ENCODE results near the gene CISH.

CISH gene

DNA sequence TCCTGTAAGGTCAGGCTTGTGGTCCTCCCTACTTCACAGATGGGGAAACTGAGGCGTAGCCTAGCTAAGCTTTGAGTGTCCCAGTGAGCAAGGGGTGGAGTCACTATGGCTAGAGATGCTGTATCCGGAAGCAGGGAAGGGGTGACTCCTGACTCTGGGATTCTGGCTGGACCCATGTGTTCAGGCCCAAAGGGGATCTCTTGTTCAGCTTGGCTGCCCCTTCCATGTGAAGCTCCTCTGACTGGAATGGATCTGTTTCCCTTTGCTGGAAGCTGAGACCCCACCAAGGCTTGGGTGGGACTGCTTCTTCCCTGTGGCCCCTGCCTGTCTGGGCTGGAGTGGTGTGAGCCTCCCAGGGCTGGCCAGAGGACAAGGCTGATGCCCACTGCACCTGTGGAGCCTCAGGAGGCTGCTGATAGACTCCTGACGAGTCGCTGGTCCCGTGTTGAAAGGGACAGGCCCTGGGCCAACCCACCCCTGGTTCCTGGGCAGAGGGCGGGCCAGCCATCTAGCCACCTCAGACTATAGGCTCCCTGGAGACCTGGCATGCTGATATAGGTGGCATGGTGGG lies 6.4 kb upstream of the CISH start:
- H2AFZ ChIP-seq (ENCODE audit: insufficient read depth, low read length, poor library complexity), result no peak overlapping the region
- H3K4me2 ChIP-seq (ENCODE audit: low read length), result peak overlapping the region; percentile 96
- H4K12ac ChIP-seq (ENCODE audit: low read depth, low read length), result no peak overlapping the region

GRCh38 chr3:50617096-50617791 lies 5.7 kb upstream of the CISH start, which contains the start of gene MAPKAPK3:
Gene MAPKAPK3 (plus strand): TSS chr3:50617151. CDS start chr3:50617566, 415 bp downstream.
- Histone ChIP-seq H3K4me1 (ENCODE audit: control insufficient read depth in 1 of 2, insufficient read depth in 2 of 2, low read length in 2 of 2) (peaks cover 7% of the 10 kb centered on the region in 2 experiments), H3K9ac (ENCODE audit: low read length) (peak within 1 kb of the TSS; percentile 72), H3K4me2 (ENCODE audit: low read length) (peak within 1 kb of the TSS; percentile 97), H3K9me3 (ENCODE audit: insufficient read depth, low read depth, low read length) (peaks cover 1% of the 10 kb centered on the region), H2BK12ac (ENCODE audit: low read length) (peak within 1 kb of the TSS; percentile 32), H3K4me3 (ENCODE audit: low read depth, low read length) (peak within 1 kb of the TSS; percentile 77), H3K23ac (ENCODE audit: low read length) (no peak within 1 kb of the TSS), H3K4ac (ENCODE audit: low read depth, low read length) (peak within 1 kb of the TSS; percentile 34), H4K12ac (ENCODE audit: low read depth, low read length) (peak within 1 kb of the TSS; percentile 61), H3K79me2 (ENCODE audit: control insufficient read depth, insufficient read depth, low read length, poor library complexity) (peaks cover 6% of the 10 kb centered on the region), H4K91ac (ENCODE audit: low read depth, low read length) (peak within 1 kb of the TSS; percentile 63), H4K8ac (ENCODE audit: low read depth, low read length) (peak within 1 kb of the TSS; percentile 74), H2AFZ (ENCODE audit: insufficient read depth, low read length, poor library complexity) (peak within 1 kb of the TSS; percentile 82), H3K36me3 (ENCODE audit: control insufficient read depth in 1 of 2, insufficient read depth in 2 of 2, low read length in 2 of 2) (no peaks in the 10 kb centered on the region), H3K27ac (ENCODE audit: low read depth, low read length) (peak within 1 kb of the TSS; percentile 16), H2BK120ac (ENCODE audit: insufficient read depth, low read length, poor library complexity) (peak within 1 kb of the TSS; percentile 48), H3K27me3 (ENCODE audit: insufficient read depth, low read length) (no peaks in the 10 kb centered on the region), H3K18ac (ENCODE audit: low read length) (peak within 1 kb of the TSS; percentile 78), H3K14ac (ENCODE audit: low read length) (peak within 1 kb of the TSS; percentile 63), H2AK5ac (ENCODE audit: low read length) (no peak within 1 kb of the TSS), H3K79me1 (ENCODE audit: low read length) (peaks cover 3% of the 10 kb centered on the region), H2BK5ac (ENCODE audit: low read depth, low read length, poor library complexity) (peak within 1 kb of the TSS; percentile 22)
- WGBS (ENCODE audit: extremely low coverage, insufficient coverage, insufficient read length), result no CpG with 5 or more reads among the region's 58 CpGs
- DNase-seq, result peak in 1 of 2 donors; percentile 39

More for the DNA sequence above, 6.4 kb upstream of the CISH start:
- Histone ChIP-seq H2AK5ac (ENCODE audit: low read length) (no peak overlapping the region), H4K91ac (ENCODE audit: low read depth, low read length) (no peak overlapping the region), H3K27ac (ENCODE audit: low read depth, low read length) (no peak overlapping the region), H2BK12ac (ENCODE audit: low read length) (no peak overlapping the region), H3K79me1 (ENCODE audit: low read length) (peaks cover 3% of the 10 kb centered on the region), H3K14ac (ENCODE audit: low read length) (no peak overlapping the region), H4K8ac (ENCODE audit: low read depth, low read length) (no peak overlapping the region), H3K23ac (ENCODE audit: low read length) (no peak overlapping the region), H3K9me3 (ENCODE audit: insufficient read depth, low read depth, low read length) (peaks cover 1% of the 10 kb centered on the region), H3K27me3 (ENCODE audit: insufficient read depth, low read length) (no peaks in the 10 kb centered on the region), H3K18ac (ENCODE audit: low read length) (no peak overlapping the region), H2BK120ac (ENCODE audit: insufficient read depth, low read length, poor library complexity) (no peak overlapping the region), H3K79me2 (ENCODE audit: control insufficient read depth, insufficient read depth, low read length, poor library complexity) (peaks cover 6% of the 10 kb centered on the region), H3K4ac (ENCODE audit: low read depth, low read length) (no peak overlapping the region), H2BK5ac (ENCODE audit: low read depth, low read length, poor library complexity) (no peak overlapping the region), H3K4me3 (ENCODE audit: low read depth, low read length) (no peak overlapping the region), H3K9ac (ENCODE audit: low read length) (no peak overlapping the region), H3K36me3 (ENCODE audit: control insufficient read depth in 1 of 2, insufficient read depth in 2 of 2, low read length in 2 of 2) (no peaks in the 10 kb centered on the region), H3K4me1 (ENCODE audit: control insufficient read depth in 1 of 2, insufficient read depth in 2 of 2, low read length in 2 of 2) (peaks cover 7% of the 10 kb centered on the region in 2 experiments)
- no CpG with 5 or more reads among the region's 6 CpGs for WGBS (ENCODE audit: extremely low coverage, insufficient coverage, insufficient read length)
- DNase-seq, result no peak

DNA sequence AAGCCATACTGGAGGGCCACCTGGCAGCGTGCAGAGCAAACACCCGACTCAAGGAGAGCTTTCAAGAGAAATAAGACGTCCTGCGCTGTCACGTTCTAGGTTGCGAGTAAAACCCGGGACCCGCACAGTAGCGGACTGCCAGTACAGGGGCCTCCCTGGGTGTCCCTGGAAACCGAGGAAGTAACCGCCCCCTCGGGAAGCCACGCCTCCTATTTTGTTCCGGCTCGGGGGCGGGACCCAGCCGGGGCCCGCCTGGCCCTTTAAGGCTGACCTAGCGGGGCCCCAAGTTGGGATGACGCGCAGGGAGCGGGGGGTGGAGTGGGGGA lies 5.2 kb upstream of the CISH start:
- WGBS (ENCODE audit: extremely low coverage, insufficient coverage, insufficient read length), result no CpG with 5 or more reads among the region's 22 CpGs
- Histone ChIP-seq H3K9ac (ENCODE audit: low read length) (peak overlapping the region; percentile 35), H2BK12ac (ENCODE audit: low read length) (no peak overlapping the region), H3K79me2 (ENCODE audit: control insufficient read depth, insufficient read depth, low read length, poor library complexity) (peaks cover 6% of the 10 kb centered on the region), H4K91ac (ENCODE audit: low read depth, low read length) (no peak overlapping the region), H2BK5ac (ENCODE audit: low read depth, low read length, poor library complexity) (no peak overlapping the region), H4K8ac (ENCODE audit: low read depth, low read length) (peak overlapping the region; percentile 64), H3K4me3 (ENCODE audit: low read depth, low read length) (peak overlapping the region; percentile 69), H3K18ac (ENCODE audit: low read length) (no peak overlapping the region), H3K79me1 (ENCODE audit: low read length) (peaks cover 6% of the 10 kb centered on the region), H3K23ac (ENCODE audit: low read length) (no peak overlapping the region), H2AK5ac (ENCODE audit: low read length) (no peak overlapping the region), H3K27me3 (ENCODE audit: insufficient read depth, low read length) (no peaks in the 10 kb centered on the region), H3K4me2 (ENCODE audit: low read length) (peak overlapping the region; percentile 97), H3K14ac (ENCODE audit: low read length) (no peak overlapping the region), H3K4ac (ENCODE audit: low read depth, low read length) (no peak overlapping the region), H2AFZ (ENCODE audit: insufficient read depth, low read length, poor library complexity) (peak overlapping the region; percentile 82), H4K12ac (ENCODE audit: low read depth, low read length) (no peak overlapping the region), H3K36me3 (ENCODE audit: control insufficient read depth in 1 of 2, insufficient read depth in 2 of 2, low read length in 2 of 2) (no peaks in the 10 kb centered on the region), H2BK120ac (ENCODE audit: insufficient read depth, low read length, poor library complexity) (no peak overlapping the region), H3K27ac (ENCODE audit: low read depth, low read length) (no peak overlapping the region), H3K4me1 (ENCODE audit: control insufficient read depth in 1 of 2, insufficient read depth in 2 of 2, low read length in 2 of 2) (peaks cover 7% of the 10 kb centered on the region in 2 experiments), H3K9me3 (ENCODE audit: insufficient read depth, low read depth, low read length) (peaks cover 1% of the 10 kb centered on the region)
- peak; percentile 89 to 92 for DNase-seq

DNA sequence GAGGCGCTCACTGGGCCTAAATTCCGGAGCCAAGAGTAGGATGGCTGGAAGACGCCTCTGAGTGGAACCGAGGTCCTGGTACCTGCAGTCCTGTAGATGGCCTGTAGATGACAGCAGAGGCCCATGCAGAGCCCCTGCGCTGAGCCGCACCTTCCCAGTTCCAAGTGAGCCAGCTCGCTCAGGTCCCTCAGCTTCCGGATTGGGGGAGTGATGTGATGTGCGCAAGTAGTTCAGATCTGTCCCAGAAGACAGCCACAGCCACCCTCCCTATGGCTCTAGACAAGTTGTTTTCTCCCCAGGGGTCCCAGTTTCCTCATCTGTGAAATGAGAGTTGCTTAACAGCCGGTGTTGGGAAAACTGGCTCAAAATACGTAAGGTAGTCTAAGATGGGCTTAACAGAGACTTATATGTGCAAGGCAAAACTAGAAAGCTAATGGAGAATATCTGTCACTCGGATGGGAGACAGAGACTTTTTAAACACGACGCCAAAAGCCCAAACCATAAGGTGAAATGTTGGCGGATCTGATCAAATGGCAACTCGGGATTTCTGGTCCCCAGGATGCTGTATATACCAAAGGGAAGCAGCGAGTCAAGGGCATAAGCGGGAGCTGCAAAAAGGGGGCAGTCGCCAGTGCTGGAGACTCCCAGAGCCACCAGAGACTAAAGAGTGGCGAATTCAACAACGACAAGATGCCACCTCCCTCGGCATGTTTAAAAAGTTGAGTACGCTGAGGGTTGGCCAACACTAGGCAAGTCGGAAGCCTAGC lies 4.6 kb upstream of the CISH start:
- peaks cover 9% of the 10 kb centered on the region for H3K79me1 ChIP-seq (ENCODE audit: low read length)
- WGBS (ENCODE audit: extremely low coverage, insufficient coverage, insufficient read length), result no CpG with 5 or more reads among the region's 24 CpGs

More for the DNA sequence above, 4.6 kb upstream of the CISH start:
- peak overlapping the region; percentile 35 for H3K9ac ChIP-seq (ENCODE audit: low read length)
- H4K12ac ChIP-seq (ENCODE audit: low read depth, low read length), result no peak overlapping the region
- H2BK12ac ChIP-seq (ENCODE audit: low read length), result no peak overlapping the region
- H4K91ac ChIP-seq (ENCODE audit: low read depth, low read length), result no peak overlapping the region
- no peak overlapping the region for H2BK120ac ChIP-seq (ENCODE audit: insufficient read depth, low read length, poor library complexity)
- H3K4ac ChIP-seq (ENCODE audit: low read depth, low read length), result no peak overlapping the region
- H3K4me1 ChIP-seq (ENCODE audit: control insufficient read depth in 1 of 2, insufficient read depth in 2 of 2, low read length in 2 of 2), result peaks cover 10% of the 10 kb centered on the region in 2 experiments
- no peaks in the 10 kb centered on the region for H3K27me3 ChIP-seq (ENCODE audit: insufficient read depth, low read length)
- no peak overlapping the region for H3K27ac ChIP-seq (ENCODE audit: low read depth, low read length)
- H3K36me3 ChIP-seq (ENCODE audit: control insufficient read depth in 1 of 2, insufficient read depth in 2 of 2, low read length in 2 of 2), result no peaks in the 10 kb centered on the region
- H3K4me2 ChIP-seq (ENCODE audit: low read length), result peak overlapping the region; percentile 97
- H3K4me3 ChIP-seq (ENCODE audit: low read depth, low read length), result peak overlapping the region; percentile 69
- no peak overlapping the region for H3K14ac ChIP-seq (ENCODE audit: low read length)
- H2AFZ ChIP-seq (ENCODE audit: insufficient read depth, low read length, poor library complexity), result peak overlapping the region; percentile 82
- H3K23ac ChIP-seq (ENCODE audit: low read length), result no peak overlapping the region
- H2AK5ac ChIP-seq (ENCODE audit: low read length), result no peak overlapping the region
- peak overlapping the region; percentile 64 for H4K8ac ChIP-seq (ENCODE audit: low read depth, low read length)
- H2BK5ac ChIP-seq (ENCODE audit: low read depth, low read length, poor library complexity), result no peak overlapping the region
- peaks cover 9% of the 10 kb centered on the region for H3K79me2 ChIP-seq (ENCODE audit: control insufficient read depth, insufficient read depth, low read length, poor library complexity)
- peak; percentile 87 to 93 for DNase-seq
- H3K18ac ChIP-seq (ENCODE audit: low read length), result no peak overlapping the region
- H3K9me3 ChIP-seq (ENCODE audit: insufficient read depth, low read depth, low read length), result peaks cover 1% of the 10 kb centered on the region

Measured in trophoblast cell (in vitro differentiated cells and primary cell).